Astrocyte (in vitro differentiated cells and primary cell): Measurements from ENCODE around the gene CD79A. TPM values are rescaled to one million over a fixed set of nuclear protein-coding genes. Genes with fewer than 3 reads are reported as not detected.

Experiments used
- DNase-seq: peaks from one replicate; pipeline ENCODE4 v3.0.0-alpha.2; 2010; ENCODE audit warnings: low read depth
- FAIRE-seq: peaks from 2 replicates; lab custom pipeline; 2011; peaks lifted over from hg19 to GRCh38; lab: Jason Lieb, UNC
- H2AFZ ChIP-seq: 2 replicates; pipeline ENCODE4 v1.6.0; 2012; ENCODE audit warnings: low read depth, low read length, inconsistent platforms
- H3K27ac ChIP-seq: 2 replicates; pipeline ENCODE4 v1.5.1; 2011; ENCODE audit warnings: low read depth, low read length, inconsistent platforms
- H3K27me3 ChIP-seq: 2 replicates; pipeline ENCODE4 v1.6.0; 2011; ENCODE audit warnings: low read length, inconsistent platforms; ENCODE audit not compliant: insufficient read depth
- H3K36me3 ChIP-seq: 2 replicates; pipeline ENCODE4 v1.5.1; 2011; ENCODE audit warnings: low read length, inconsistent platforms; ENCODE audit not compliant: insufficient read depth
- H3K4me1 ChIP-seq: 2 replicates; pipeline ENCODE4 v1.5.1; 2011; ENCODE audit warnings: low read length, inconsistent platforms; ENCODE audit not compliant: insufficient read depth
- H3K4me2 ChIP-seq: 2 replicates; pipeline ENCODE4 v1.6.0; 2012; ENCODE audit warnings: low read length, inconsistent platforms
- H3K4me3 ChIP-seq: 2 replicates; pipeline ENCODE4 v1.5.1; 2011; ENCODE audit warnings: low read depth, mild to moderate bottlenecking, low read length, inconsistent platforms; ENCODE audit not compliant: insufficient read depth
- H3K79me2 ChIP-seq: 2 replicates; pipeline ENCODE4 v1.6.0; 2012; ENCODE audit warnings: mild to moderate bottlenecking, low read length, inconsistent platforms; ENCODE audit not compliant: insufficient read depth
- H3K9ac ChIP-seq: 2 replicates; pipeline ENCODE4 v1.6.0; 2012; ENCODE audit warnings: mild to moderate bottlenecking, low read length, inconsistent platforms
- H3K9me3 ChIP-seq: 2 replicates; pipeline ENCODE4 v1.5.1; 2012; ENCODE audit warnings: low read depth, mild to moderate bottlenecking, low read length, inconsistent platforms; ENCODE audit not compliant: insufficient read depth
- H4K20me1 ChIP-seq: 2 replicates; pipeline ENCODE4 v1.6.0; 2012; ENCODE audit warnings: low read length, inconsistent platforms; ENCODE audit not compliant: insufficient read depth
- H3K27ac Mint-ChIP-seq: one replicate; pipeline ENCODE4 v1.8.0; 2021; ENCODE audit warnings: mild to moderate bottlenecking, mixed read lengths; ENCODE audit not compliant: unreplicated experiment
- H3K27me3 Mint-ChIP-seq: one replicate; pipeline ENCODE4 v1.8.0; 2021; ENCODE audit warnings: low read depth, mixed read lengths; ENCODE audit not compliant: unreplicated experiment
- H3K36me3 Mint-ChIP-seq: one replicate; pipeline ENCODE4 v1.8.0; 2021; ENCODE audit warnings: low read depth, mixed read lengths; ENCODE audit not compliant: unreplicated experiment
- H3K4me1 Mint-ChIP-seq: one replicate; pipeline ENCODE4 v1.8.0; 2021; ENCODE audit warnings: low read depth, mixed read lengths; ENCODE audit not compliant: unreplicated experiment
- H3K4me3 Mint-ChIP-seq: one replicate; pipeline ENCODE4 v1.8.0; 2021; ENCODE audit warnings: mild to moderate bottlenecking, moderate library complexity, mixed read lengths; ENCODE audit not compliant: unreplicated experiment
- H3K9me3 Mint-ChIP-seq: one replicate; pipeline ENCODE4 v1.8.0; 2021; ENCODE audit warnings: mild to moderate bottlenecking, mixed read lengths; ENCODE audit not compliant: unreplicated experiment
- CTCF ChIP-seq: IDR thresholded peaks from 2 replicates; pipeline ENCODE4 v1.5.1; 2011; ENCODE audit warnings: low read depth, mild to moderate bottlenecking, inconsistent platforms, low read length, moderate library complexity; ENCODE audit not compliant: insufficient read depth
- EZH2 ChIP-seq: IDR thresholded peaks from 2 replicates; pipeline ENCODE4 v1.6.1; 2012; ENCODE audit warnings: mild to moderate bottlenecking, low read length, inconsistent platforms; ENCODE audit not compliant: insufficient read depth
- total RNA-seq: library from RNA; stranded (reverse); gene quantifications from 2 replicates; pipeline ENCODE4 v1.2.1, GENCODE V29; 2021

The CD79A gene
- total RNA-seq, 1 donor from 2014 or later = 0.30 TPM

GRCh38 chr19:41860419-41861115, 16.5 kb upstream of the CD79A start:
- peaks cover 2% of the 10 kb centered on the region for H3K27me3 Mint-ChIP-seq
- H3K36me3 Mint-ChIP-seq = peaks cover 37% of the 10 kb centered on the region
- peaks cover 51% of the 10 kb centered on the region for H4K20me1 ChIP-seq
- H3K4me2 ChIP-seq = peak overlapping the region; percentile 97
- no peak overlapping the region for H2AFZ ChIP-seq
- peak overlapping the region; percentile 100 for H3K9ac ChIP-seq
- peaks cover 27% of the 10 kb centered on the region for H3K4me1 Mint-ChIP-seq
- H3K27me3 ChIP-seq = no peaks in the 10 kb centered on the region
- H3K9me3 Mint-ChIP-seq = no peaks in the 10 kb centered on the region
- FAIRE-seq (no peak), DNase-seq (no peak)
- no peak for TF ChIP-seq CTCF
- TF ChIP-seq EZH2 = no peak
- peaks cover 57% of the 10 kb centered on the region for H3K79me2 ChIP-seq
- H3K4me3 Mint-ChIP-seq = peak overlapping the region; percentile 99
- peak overlapping the region; percentile 99 for H3K27ac Mint-ChIP-seq
- H3K9me3 ChIP-seq = no peaks in the 10 kb centered on the region
- H3K4me3 ChIP-seq = peak overlapping the region; percentile 96
- peaks cover 43% of the 10 kb centered on the region for H3K36me3 ChIP-seq
- peak overlapping the region; percentile 94 for H3K27ac ChIP-seq
- peaks cover 32% of the 10 kb centered on the region for H3K4me1 ChIP-seq

GRCh38 chr19:41861116-41861768, 15.8 kb upstream of the CD79A start:
- Histone ChIP-seq H3K4me2 (peak overlapping the region; percentile 97), H3K9me3 (no peaks in the 10 kb centered on the region), H3K9ac (peak overlapping the region; percentile 100), H3K27me3 (no peaks in the 10 kb centered on the region), H3K4me3 (peak overlapping the region; percentile 96), H3K36me3 (peaks cover 43% of the 10 kb centered on the region), H3K27ac (peak overlapping the region; percentile 94), H3K79me2 (peaks cover 61% of the 10 kb centered on the region), H2AFZ (no peak overlapping the region), H3K4me1 (peaks cover 32% of the 10 kb centered on the region), H4K20me1 (peaks cover 56% of the 10 kb centered on the region)
- DNase-seq = no peak
- Mint-ChIP-seq H3K27me3 (peaks cover 2% of the 10 kb centered on the region), H3K9me3 (no peaks in the 10 kb centered on the region), H3K27ac (peak overlapping the region; percentile 99), H3K4me1 (peaks cover 28% of the 10 kb centered on the region), H3K36me3 (peaks cover 38% of the 10 kb centered on the region), H3K4me3 (peak overlapping the region; percentile 99)
- TF ChIP-seq EZH2 (no peak), CTCF (no peak)
- no peak for FAIRE-seq
